ENCODE measurements around the gene AK8. TPM values are rescaled to one million over a fixed set of nuclear protein-coding genes. Genes with fewer than 3 reads are reported as not detected.

Gene AK8
- total and polyA plus RNA-seq, 2 experiments from 2014 or later, result 0.40 to 4.5 TPM

DNA sequence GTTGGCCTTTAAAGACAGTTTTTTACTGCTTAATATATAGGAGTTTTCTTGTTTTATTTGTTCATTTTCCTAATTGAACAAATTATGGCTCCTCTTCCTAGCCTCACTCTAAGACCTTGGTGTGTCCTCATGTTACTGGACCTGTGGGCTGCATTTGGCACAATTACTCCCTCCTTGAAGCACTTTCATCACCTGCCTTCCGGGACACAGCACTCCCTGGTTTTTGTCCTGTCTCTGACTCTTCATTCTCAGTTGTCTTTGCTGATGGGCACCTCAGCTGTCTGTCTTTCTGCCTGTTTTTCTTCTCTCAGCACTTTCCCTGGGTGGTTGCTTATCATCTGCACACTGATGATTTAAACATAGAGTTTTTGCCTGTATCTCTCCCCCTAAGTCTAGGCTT, 194.2 kb downstream of the AK8 start:
- Histone ChIP-seq H3K9me2 (replicated peaks; ENCODE audit: insufficient read depth) (no peaks in the 10 kb centered on the region), H3K36me3 (replicated peaks; ENCODE audit: insufficient read depth, low read depth) (no peaks in the 10 kb centered on the region), H3K4me3 (no peak overlapping the region), H3K27ac (no peak overlapping the region), H3K4me2 (no peak overlapping the region), H3K79me2 (peaks cover 60% of the 10 kb centered on the region), H2AFZ (no peak overlapping the region), H4K20me1 (ENCODE audit: insufficient read depth, poor library complexity, severe bottlenecking) (peaks cover 24% of the 10 kb centered on the region), H3K4me1 (ENCODE audit: insufficient read depth) (no peaks in the 10 kb centered on the region), H3K9me3 (ENCODE audit: low read depth) (no peaks in the 10 kb centered on the region), H3K27me3 (no peaks in the 10 kb centered on the region)
- DNase-seq (ENCODE audit: low spot score), result no peak
- TF ChIP-seq CTCF (IDR thresholded peaks at IDR 0.05; ENCODE audit: poor library complexity), result no peak
- TF ChIP-seq EZH2phosphoT487 (IDR thresholded peaks at IDR 0.05; ENCODE audit: low read depth, severe bottlenecking, unreplicated experiment), result no peak
- TF ChIP-seq EZH2 (IDR thresholded peaks at IDR 0.05; ENCODE audit: borderline replicate concordance), result no peak
- WGBS (ENCODE audit: low lambda C conversion rate, missing lambda C conversion rate), result 88% methylated on average over 1 of the region's 1 CpG

DNA sequence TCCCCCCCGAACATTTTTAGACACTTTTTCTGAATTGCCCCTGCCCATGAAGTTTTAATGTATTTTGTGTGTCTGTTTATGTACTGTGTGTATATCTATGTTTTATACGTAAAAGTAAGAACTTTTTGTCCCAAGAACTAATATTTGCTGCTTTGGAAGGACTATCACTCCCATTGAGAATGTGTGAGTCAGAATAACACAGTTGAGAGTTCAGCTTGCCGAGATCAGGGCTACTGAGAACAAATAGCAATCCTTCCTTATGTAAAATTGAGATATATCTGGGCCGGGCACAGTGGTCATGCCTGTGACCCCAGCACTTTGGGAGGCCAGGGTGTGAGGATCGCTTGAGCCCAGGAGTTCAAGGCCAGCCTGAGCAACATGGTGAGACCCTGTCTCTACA, 196.5 kb downstream of the AK8 start:
- Histone ChIP-seq H2AFZ (no peak overlapping the region), H3K27me3 (no peaks in the 10 kb centered on the region), H3K9me3 (ENCODE audit: low read depth) (no peaks in the 10 kb centered on the region), H4K20me1 (ENCODE audit: insufficient read depth, poor library complexity, severe bottlenecking) (peaks cover 34% of the 10 kb centered on the region), H3K4me2 (no peak overlapping the region), H3K9me2 (replicated peaks; ENCODE audit: insufficient read depth) (no peaks in the 10 kb centered on the region), H3K79me2 (peaks cover 83% of the 10 kb centered on the region), H3K27ac (no peak overlapping the region), H3K36me3 (replicated peaks; ENCODE audit: insufficient read depth, low read depth) (no peaks in the 10 kb centered on the region), H3K4me3 (no peak overlapping the region), H3K4me1 (ENCODE audit: insufficient read depth) (no peaks in the 10 kb centered on the region)
- 96% methylated on average over 5 of the region's 5 CpGs for WGBS (ENCODE audit: low lambda C conversion rate, missing lambda C conversion rate)
- DNase-seq (ENCODE audit: low spot score), result no peak
- TF ChIP-seq EZH2 (IDR thresholded peaks at IDR 0.05; ENCODE audit: borderline replicate concordance), result no peak
- no peak for TF ChIP-seq CTCF (IDR thresholded peaks at IDR 0.05; ENCODE audit: poor library complexity)
- TF ChIP-seq EZH2phosphoT487 (IDR thresholded peaks at IDR 0.05; ENCODE audit: low read depth, severe bottlenecking, unreplicated experiment), result no peak

GRCh38 chr9:132679946-132680625, 198.0 kb downstream of the AK8 start:
- TF ChIP-seq EZH2 (IDR thresholded peaks at IDR 0.05; ENCODE audit: borderline replicate concordance), result no peak
- TF ChIP-seq CTCF (IDR thresholded peaks at IDR 0.05; ENCODE audit: poor library complexity), result no peak
- no peak for TF ChIP-seq EZH2phosphoT487 (IDR thresholded peaks at IDR 0.05; ENCODE audit: low read depth, severe bottlenecking, unreplicated experiment)
- Histone ChIP-seq H3K4me3 (no peak overlapping the region), H3K27ac (no peak overlapping the region), H4K20me1 (ENCODE audit: insufficient read depth, poor library complexity, severe bottlenecking) (peaks cover 40% of the 10 kb centered on the region), H3K9me2 (replicated peaks; ENCODE audit: insufficient read depth) (no peaks in the 10 kb centered on the region), H2AFZ (no peak overlapping the region), H3K9me3 (ENCODE audit: low read depth) (no peaks in the 10 kb centered on the region), H3K27me3 (no peaks in the 10 kb centered on the region), H3K79me2 (peaks cover 93% of the 10 kb centered on the region), H3K4me2 (no peak overlapping the region), H3K4me1 (ENCODE audit: insufficient read depth) (no peaks in the 10 kb centered on the region), H3K36me3 (replicated peaks; ENCODE audit: insufficient read depth, low read depth) (no peaks in the 10 kb centered on the region)
- whole genome bisulfite sequencing (ENCODE audit: low lambda C conversion rate, missing lambda C conversion rate), result 92% methylated on average over 3 of the region's 3 CpGs
- no peak for DNase-seq (ENCODE audit: low spot score)
